B cell (primary cell): ENCODE results near the gene NCBP3. TPM values are rescaled to one million over a fixed set of nuclear protein-coding genes. Genes with fewer than 3 reads are reported as not detected.

Experiments used
- ATAC-seq: fragments of 200-7000 bp; cut with Tn5 transposase; one replicate; pipeline ENCODE4 v1.10.0; 2021; ENCODE audit warnings: low read depth, mild to moderate bottlenecking, moderate number of reproducible peaks, moderate library complexity
- CTCF ChIA-PET: fragments of 350-600 bp; sonication (Branson Sonifier 250); formaldehyde crosslinking; loops from one replicate; lab custom pipeline; 2021; ENCODE audit warnings: antibody characterized with exemption, inconsistent platforms; lab: Charles Lee
- POLR2A ChIA-PET: fragments of 350-600 bp; sonication (Branson Sonifier 250); formaldehyde crosslinking; loops from one replicate; lab custom pipeline; 2021; ENCODE audit warnings: antibody characterized with exemption; lab: Charles Lee
- DNase-seq: peaks from one replicate; pipeline ENCODE4 v3.0.0; 2013
- H2AFZ ChIP-seq: 2 replicates; pipeline ENCODE4 v1.6.1; 2012; ENCODE audit warnings: mild to moderate bottlenecking, low read depth, low read length; ENCODE audit not compliant: insufficient read depth, poor library complexity, severe bottlenecking
- H3K27ac ChIP-seq, 2 donors: 1 replicate in 1 of 2; 2 replicates in 1 of 2; pipeline ENCODE4 v1.5.1; 2012 to 2013; ENCODE audit warnings: low read length in 2 of 2, mild to moderate bottlenecking in 2 of 2, moderate library complexity in 1 of 2
- H3K27me3 ChIP-seq, 4 experiments: fragments of 200-600 bp in 1 of 4; sonication (generic) in 1 of 4; replicated peaks in 1 of 4; 1 replicate in 2 of 4; 2 replicates in 2 of 4; pipeline versions ENCODE4 v1.6.1 to v1.7.0; 2013 to 2016; ENCODE audit warnings: low read length in 3 of 4, mild to moderate bottlenecking in 2 of 4, mixed read lengths in 1 of 4, moderate library complexity in 1 of 4; ENCODE audit not compliant: insufficient read depth in 4 of 4, control insufficient read depth in 3 of 4; ENCODE audit errors: control extremely low read depth in 1 of 4
- H3K36me3 ChIP-seq, 2 experiments: replicated peaks in 1 of 2; 1 replicate in 1 of 2; 2 replicates in 1 of 2; pipeline versions ENCODE4 v1.6.1 to v1.7.1; 2013; ENCODE audit warnings: low read length in 1 of 2; ENCODE audit not compliant: insufficient read depth in 2 of 2, control insufficient read depth in 1 of 2; ENCODE audit errors: control extremely low read depth in 1 of 2, extremely low read depth in 1 of 2
- H3K4me1 ChIP-seq, 2 donors: fragments of 200-600 bp in 1 of 2; sonication (generic) in 1 of 2; 1 replicate in 1 of 2; 2 replicates in 1 of 2; pipeline versions ENCODE4 v1.5.1 to v1.6.1; 2013 to 2017; ENCODE audit warnings: low read length in 2 of 2; ENCODE audit not compliant: control insufficient read depth in 2 of 2, insufficient read depth in 2 of 2
- H3K4me2 ChIP-seq: replicated peaks from 2 replicates; pipeline ENCODE3; 2012; ENCODE audit warnings: mild to moderate bottlenecking, low read depth, low read length; ENCODE audit not compliant: poor library complexity, severe bottlenecking
- H3K4me3 ChIP-seq, 5 experiments: fragments of 200-600 bp in 1 of 5; sonication (generic) in 1 of 5; 1 replicate in 3 of 5; 2 replicates in 2 of 5; pipeline versions ENCODE4 v1.5.1 to v1.7.0; 2011 to 2016; ENCODE audit warnings: low read length in 4 of 5, mild to moderate bottlenecking in 4 of 5, low read depth in 2 of 5, control low read depth in 1 of 5, moderate library complexity in 1 of 5; ENCODE audit not compliant: insufficient read depth in 1 of 5; ENCODE audit errors: control extremely low read depth in 1 of 5, extremely low read depth in 1 of 5
- H3K79me2 ChIP-seq: fragments of 200-600 bp; sonication (generic); one replicate; pipeline ENCODE4 v1.6.0; 2016; ENCODE audit warnings: low read length; ENCODE audit not compliant: control insufficient read depth, insufficient read depth
- H3K9ac ChIP-seq: fragments of 200-600 bp; sonication (generic); 2 replicates; pipeline ENCODE4 v1.6.1; 2017; ENCODE audit warnings: mild to moderate bottlenecking, low read length, moderate library complexity
- H3K9me3 ChIP-seq, 3 donors: one replicate each; pipeline versions ENCODE4 v1.6.1 to v1.7.1; 2013; ENCODE audit warnings: low read length in 2 of 3; ENCODE audit not compliant: control insufficient read depth in 2 of 3, insufficient read depth in 1 of 3; ENCODE audit errors: control extremely low read depth in 1 of 3
- H4K20me1 ChIP-seq: 2 replicates; pipeline ENCODE4 v1.6.0; 2012; ENCODE audit warnings: mild to moderate bottlenecking, low read length; ENCODE audit not compliant: insufficient read depth, control insufficient read depth, poor library complexity, severe bottlenecking
- H3K27ac Mint-ChIP-seq: one replicate; pipeline ENCODE4 v1.8.0; 2021; ENCODE audit warnings: mixed read lengths
- H3K27me3 Mint-ChIP-seq: one replicate; pipeline ENCODE4 v1.8.0; 2021; ENCODE audit warnings: mixed read lengths
- H3K4me1 Mint-ChIP-seq: one replicate; pipeline ENCODE4 v1.8.0; 2021; ENCODE audit warnings: mixed read lengths
- H3K4me3 Mint-ChIP-seq: one replicate; pipeline ENCODE4 v1.8.0; 2021; ENCODE audit warnings: mixed read lengths
- H3K9me3 Mint-ChIP-seq: one replicate; pipeline ENCODE4 v1.8.0; 2022; ENCODE audit warnings: mixed read lengths; ENCODE audit not compliant: insufficient read depth
- CTCF ChIP-seq: fragments of 200-600 bp; IDR thresholded peaks from one replicate; pipeline ENCODE4 v1.8.0; 2022; ENCODE audit warnings: antibody characterized with exemption, mild to moderate bottlenecking
- EZH2 ChIP-seq: IDR thresholded peaks from 2 replicates; pipeline ENCODE4 v1.6.1; 2012; ENCODE audit warnings: borderline replicate concordance, low read depth, mild to moderate bottlenecking, moderate library complexity, low read length; ENCODE audit not compliant: insufficient read depth, poor library complexity, severe bottlenecking
- WGBS: methylation state at CpG from one replicate; pipeline ENCODE4 v1.1.5; 2013; ENCODE audit warnings: missing lambda C conversion rate; ENCODE audit not compliant: insufficient coverage; 5-methylcytosine and 5-hydroxymethylcytosine counted together
- intact Hi-C: fragments of 100-400 bp; cut with micrococcal nuclease; formaldehyde crosslinking; loops from one replicate; pipeline ENCODE4 v1.10.0; 2022
- polyA plus RNA-seq: library from polyadenylated mRNA; depleted of rRNA; stranded (reverse); fragments of >200 nt; gene quantifications from 2 replicates; pipeline ENCODE4 v1.2.3, GENCODE V29; 2012
- total RNA-seq, 2 donors: library from RNA; stranded (reverse); fragments of 120-200 nt in 1 of 2; gene quantifications; 1 replicate in 1 of 2; 2 replicates in 1 of 2; pipeline versions ENCODE4 v1.2.3 to v1.2.4, GENCODE V29; 2013 to 2022

Gene NCBP3
- total and polyA plus RNA-seq, 2 donors (not counting 1 experiment from before 2014, with no cell fraction given) = 11.1 to 71.7 TPM

GRCh38 chr17:3772764-3773163, 73.3 kb downstream of the NCBP3 start:
- ChIA-PET CTCF (interaction anchor here (0.7 to 4.1 kb wide), 2 partner anchors 35 to 55 kb away, joined by 3 to 25 read pairs; no protein-coding TSS in a partner anchor), POLR2A (no interaction called here)
- Mint-ChIP-seq H3K4me3 (no peak overlapping the region), H3K4me1 (peaks cover 18% of the 10 kb centered on the region), H3K9me3 (no peaks in the 10 kb centered on the region), H3K27ac (no peak overlapping the region), H3K27me3 (no peaks in the 10 kb centered on the region)
- Histone ChIP-seq H3K27me3 (no peaks in the 10 kb centered on the region), H3K4me2 (no peak overlapping the region), H3K36me3 (no peaks in the 10 kb centered on the region), H3K4me1 (peaks cover 9 to 11% of the 10 kb centered on the region in 2 donors), H4K20me1 (no peaks in the 10 kb centered on the region), H3K4me3 (no peak overlapping the region), H3K9ac (no peak overlapping the region), H3K9me3 (no peaks in the 10 kb centered on the region), H3K27ac (no peak overlapping the region), H3K79me2 (no peaks in the 10 kb centered on the region), H2AFZ (no peak overlapping the region)
- DNase-seq = no peak
- ATAC-seq = no peak
- TF ChIP-seq EZH2 = no peak
- no peak for TF ChIP-seq CTCF
- 79% methylated on average over 7 of the region's 12 CpGs for WGBS
- intact Hi-C loops = no loop called here

GRCh38 chr17:3771140-3771539, 74.9 kb downstream of the NCBP3 start:
- no peak for ATAC-seq
- H3K4me1 ChIP-seq = peaks cover 9 to 11% of the 10 kb centered on the region in 2 donors
- no peak overlapping the region for H3K27ac ChIP-seq
- H3K4me2 ChIP-seq = no peak overlapping the region
- DNase-seq = no peak
- H3K4me3 Mint-ChIP-seq = no peak overlapping the region
- H3K27me3 Mint-ChIP-seq = no peaks in the 10 kb centered on the region
- 90% methylated on average over 15 of the region's 16 CpGs for WGBS
- H3K9me3 Mint-ChIP-seq = no peaks in the 10 kb centered on the region
- no peaks in the 10 kb centered on the region for H4K20me1 ChIP-seq
- H2AFZ ChIP-seq = peak overlapping the region; percentile 74
- POLR2A ChIA-PET = interaction anchor here (0.7 kb wide), 1 partner anchor 1298 kb away, joined by 4 read pairs; no protein-coding TSS in a partner anchor
- peaks cover 18% of the 10 kb centered on the region for H3K4me1 Mint-ChIP-seq
- H3K36me3 ChIP-seq = no peaks in the 10 kb centered on the region
- H3K27ac Mint-ChIP-seq = peak overlapping the region; percentile 43
- H3K79me2 ChIP-seq = no peaks in the 10 kb centered on the region
- peak overlapping the region; percentile 2 for H3K9ac ChIP-seq
- no peaks in the 10 kb centered on the region for H3K27me3 ChIP-seq
- intact Hi-C loops = no loop called here
- TF ChIP-seq EZH2 (no peak), CTCF (no peak)
- CTCF ChIA-PET = interaction anchor here (0.6 to 4.1 kb wide), 3 partner anchors 33 to 1049 kb away, joined by 4 to 25 read pairs (median 6); no protein-coding TSS in a partner anchor
- H3K9me3 ChIP-seq = peaks cover 0 to under 1% (median 0%) of the 10 kb centered on the region in 3 donors
- no peak overlapping the region for H3K4me3 ChIP-seq
